ENCODE results near the gene RAD51B. TPM values are rescaled to one million over a fixed set of nuclear protein-coding genes. Genes with fewer than 3 reads are reported as not detected.

Gene RAD51B
- total and polyA plus RNA-seq, 2 donors (not counting 1 experiment from before 2014, with no cell fraction given), result 4.6 to 16.3 TPM

DNA sequence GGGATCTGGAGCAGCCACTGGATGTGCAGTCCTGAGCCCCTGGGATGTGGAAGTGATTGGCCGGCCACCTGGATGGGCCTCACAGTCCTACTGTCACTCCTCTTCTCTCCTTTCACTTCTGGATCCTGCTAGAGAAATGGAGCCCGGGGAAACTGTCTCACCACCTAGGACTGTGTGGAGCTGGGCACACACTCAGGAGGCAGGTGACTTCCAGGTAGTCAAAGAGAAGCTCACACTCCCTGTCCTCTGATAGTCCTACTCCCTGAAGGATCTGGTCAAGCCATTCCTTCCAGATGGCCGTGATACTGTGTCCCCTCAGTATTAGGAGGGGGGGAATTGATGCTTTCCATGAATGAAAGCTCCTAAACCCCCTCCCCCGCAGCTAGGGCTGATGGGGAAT is 772.2 kb downstream of the RAD51B start:
- Histone ChIP-seq H3K4me3 (replicated peaks in 1 of 4; ENCODE audit: control extremely low read depth in 1 of 4, insufficient read depth in 1 of 4, low read depth in 3 of 4, low read length in 4 of 4) (no peak overlapping the region), H3K27me3 (ENCODE audit: control insufficient read depth, insufficient read depth, low read length) (no peaks in the 10 kb centered on the region)
- TF ChIP-seq EZH2 (IDR thresholded peaks at IDR 0.05; ENCODE audit: low read length, missing control alignments), result no peak
- TF ChIP-seq, protein P1, sequence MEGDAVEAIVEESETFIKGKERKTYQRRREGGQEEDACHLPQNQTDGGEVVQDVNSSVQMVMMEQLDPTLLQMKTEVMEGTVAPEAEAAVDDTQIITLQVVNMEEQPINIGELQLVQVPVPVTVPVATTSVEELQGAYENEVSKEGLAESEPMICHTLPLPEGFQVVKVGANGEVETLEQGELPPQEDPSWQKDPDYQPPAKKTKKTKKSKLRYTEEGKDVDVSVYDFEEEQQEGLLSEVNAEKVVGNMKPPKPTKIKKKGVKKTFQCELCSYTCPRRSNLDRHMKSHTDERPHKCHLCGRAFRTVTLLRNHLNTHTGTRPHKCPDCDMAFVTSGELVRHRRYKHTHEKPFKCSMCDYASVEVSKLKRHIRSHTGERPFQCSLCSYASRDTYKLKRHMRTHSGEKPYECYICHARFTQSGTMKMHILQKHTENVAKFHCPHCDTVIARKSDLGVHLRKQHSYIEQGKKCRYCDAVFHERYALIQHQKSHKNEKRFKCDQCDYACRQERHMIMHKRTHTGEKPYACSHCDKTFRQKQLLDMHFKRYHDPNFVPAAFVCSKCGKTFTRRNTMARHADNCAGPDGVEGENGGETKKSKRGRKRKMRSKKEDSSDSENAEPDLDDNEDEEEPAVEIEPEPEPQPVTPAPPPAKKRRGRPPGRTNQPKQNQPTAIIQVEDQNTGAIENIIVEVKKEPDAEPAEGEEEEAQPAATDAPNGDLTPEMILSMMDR (conservative IDR thresholded peaks at IDR 0.05 in 1 of 2, IDR thresholded peaks at IDR 0.05 in 1 of 2; ENCODE audit: low read depth in 1 of 2, low read length in 2 of 2), result no peak

DNA sequence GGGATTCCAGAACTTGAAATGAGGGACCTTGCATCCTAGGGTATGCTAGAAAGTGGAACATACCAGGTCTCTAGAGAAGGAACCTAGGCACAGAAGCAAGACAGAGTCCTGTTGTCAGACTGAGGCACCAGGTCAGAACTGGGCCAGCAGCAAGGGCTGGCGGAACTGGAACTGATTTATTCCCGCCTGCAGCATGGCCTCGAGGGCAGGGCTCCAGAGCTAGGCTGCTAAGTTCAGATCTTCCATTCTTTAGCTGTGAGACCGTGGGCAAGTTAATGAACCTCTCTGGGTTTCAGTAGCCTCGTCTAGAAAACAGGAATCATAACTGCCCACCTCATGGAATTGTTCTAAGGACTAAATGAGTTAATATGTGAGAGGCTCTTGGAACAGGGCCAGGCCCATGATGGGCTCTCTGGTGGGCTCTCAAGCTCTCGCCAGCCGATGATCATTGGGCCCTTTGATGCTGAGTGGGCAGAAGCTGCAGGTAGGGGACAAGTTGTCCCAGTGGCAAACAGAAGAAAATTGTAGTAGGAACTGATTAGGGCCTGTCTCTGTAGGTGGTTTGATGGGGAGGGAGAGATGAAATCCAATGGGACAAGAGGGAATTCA is 773.5 kb downstream of the RAD51B start:
- Histone ChIP-seq H3K9ac (ENCODE audit: insufficient read depth, low read length) (no peak overlapping the region), H2AFZ (ENCODE audit: low read length) (no peak overlapping the region), H3K27ac (ENCODE audit: insufficient read depth, low read length) (no peak overlapping the region), H3K4me1 (ENCODE audit: control insufficient read depth, extremely low read depth, insufficient read depth, low read length) (peaks cover 12% of the 10 kb centered on the region), H3K36me3 (ENCODE audit: control insufficient read depth, insufficient read depth, low read length) (no peaks in the 10 kb centered on the region), H3K4me3 (replicated peaks in 1 of 4; ENCODE audit: control extremely low read depth in 1 of 4, insufficient read depth in 1 of 4, low read depth in 3 of 4, low read length in 4 of 4) (no peak overlapping the region), H3K9me3 (ENCODE audit: control insufficient read depth, insufficient read depth, low read depth, low read length) (no peaks in the 10 kb centered on the region), H3K27me3 (ENCODE audit: control insufficient read depth, insufficient read depth, low read length) (no peaks in the 10 kb centered on the region), H3K79me2 (ENCODE audit: control insufficient read depth, insufficient read depth, low read length) (no peaks in the 10 kb centered on the region), H4K20me1 (ENCODE audit: control insufficient read depth, extremely low read depth, insufficient read depth, low read length) (no peaks in the 10 kb centered on the region), H3K4me2 (ENCODE audit: extremely low read depth, insufficient read depth, low read length) (no peak overlapping the region)
- TF ChIP-seq, protein P1 (conservative IDR thresholded peaks at IDR 0.05 in 1 of 2, IDR thresholded peaks at IDR 0.05 in 1 of 2; ENCODE audit: low read depth in 1 of 2, low read length in 2 of 2), result no peak
- no peak for TF ChIP-seq EZH2 (IDR thresholded peaks at IDR 0.05; ENCODE audit: low read length, missing control alignments)
- DNase-seq (ENCODE audit: low read depth in 2 of 2), result no peak

More for the DNA sequence above, 772.2 kb downstream of the RAD51B start:
- H4K20me1 ChIP-seq (ENCODE audit: control insufficient read depth, extremely low read depth, insufficient read depth, low read length), result no peaks in the 10 kb centered on the region
- no peak overlapping the region for H3K4me2 ChIP-seq (ENCODE audit: extremely low read depth, insufficient read depth, low read length)
- H2AFZ ChIP-seq (ENCODE audit: low read length), result no peak overlapping the region
- H3K9me3 ChIP-seq (ENCODE audit: control insufficient read depth, insufficient read depth, low read depth, low read length), result no peaks in the 10 kb centered on the region
- no peak overlapping the region for H3K27ac ChIP-seq (ENCODE audit: insufficient read depth, low read length)
- no peaks in the 10 kb centered on the region for H3K36me3 ChIP-seq (ENCODE audit: control insufficient read depth, insufficient read depth, low read length)
- H3K9ac ChIP-seq (ENCODE audit: insufficient read depth, low read length), result no peak overlapping the region
- H3K79me2 ChIP-seq (ENCODE audit: control insufficient read depth, insufficient read depth, low read length), result no peaks in the 10 kb centered on the region
- peaks cover 15% of the 10 kb centered on the region for H3K4me1 ChIP-seq (ENCODE audit: control insufficient read depth, extremely low read depth, insufficient read depth, low read length)
- DNase-seq (ENCODE audit: low read depth in 2 of 2), result no peak

DNA sequence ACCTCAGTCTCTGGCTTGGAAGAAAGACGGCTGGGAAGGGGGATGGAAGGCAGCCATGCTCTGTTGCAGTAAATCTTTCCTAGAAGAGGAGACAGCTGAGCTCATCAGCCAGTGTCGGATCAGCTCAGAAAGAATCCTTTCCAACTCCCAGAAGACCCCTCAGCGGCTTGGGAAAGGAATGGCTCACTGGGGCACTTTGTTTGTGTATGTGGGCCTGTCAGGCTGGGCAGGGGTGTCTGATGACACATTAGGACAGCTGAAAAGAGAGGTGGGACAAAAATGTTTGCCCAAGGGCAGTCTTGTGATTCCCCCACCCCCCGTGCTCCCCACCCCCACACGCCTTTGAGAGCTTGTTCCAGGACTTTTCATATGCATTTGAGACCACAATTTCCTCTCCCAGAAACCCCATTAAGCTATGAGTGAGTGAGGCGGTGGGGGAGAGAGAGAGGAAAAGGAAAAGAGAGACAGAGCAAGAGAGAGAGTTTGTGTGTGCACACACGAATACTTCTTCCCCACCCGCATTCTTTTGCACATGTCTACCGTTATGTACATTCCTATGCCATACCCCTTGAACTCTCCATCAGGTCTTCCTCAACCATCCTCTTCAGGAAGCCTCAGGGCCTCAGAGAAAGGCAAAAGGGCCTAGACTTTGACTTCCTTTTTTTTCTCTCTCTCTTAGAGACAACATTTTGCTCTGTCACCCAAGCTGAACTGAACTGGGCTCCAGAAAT is 774.4 kb downstream of the RAD51B start:
- Histone ChIP-seq H3K79me2 (ENCODE audit: control insufficient read depth, insufficient read depth, low read length) (no peaks in the 10 kb centered on the region), H3K9ac (ENCODE audit: insufficient read depth, low read length) (no peak overlapping the region), H3K27me3 (ENCODE audit: control insufficient read depth, insufficient read depth, low read length) (no peaks in the 10 kb centered on the region), H3K36me3 (ENCODE audit: control insufficient read depth, insufficient read depth, low read length) (no peaks in the 10 kb centered on the region), H2AFZ (ENCODE audit: low read length) (peak overlapping the region; percentile 27), H3K4me3 (replicated peaks in 1 of 4; ENCODE audit: control extremely low read depth in 1 of 4, insufficient read depth in 1 of 4, low read depth in 3 of 4, low read length in 4 of 4) (no peak overlapping the region), H3K4me2 (ENCODE audit: extremely low read depth, insufficient read depth, low read length) (no peak overlapping the region), H3K4me1 (ENCODE audit: control insufficient read depth, extremely low read depth, insufficient read depth, low read length) (peaks cover 18% of the 10 kb centered on the region), H3K9me3 (ENCODE audit: control insufficient read depth, insufficient read depth, low read depth, low read length) (no peaks in the 10 kb centered on the region), H3K27ac (ENCODE audit: insufficient read depth, low read length) (no peak overlapping the region), H4K20me1 (ENCODE audit: control insufficient read depth, extremely low read depth, insufficient read depth, low read length) (no peaks in the 10 kb centered on the region)
- TF ChIP-seq EZH2 (IDR thresholded peaks at IDR 0.05; ENCODE audit: low read length, missing control alignments), result no peak
- TF ChIP-seq, protein P1 (conservative IDR thresholded peaks at IDR 0.05 in 1 of 2, IDR thresholded peaks at IDR 0.05 in 1 of 2; ENCODE audit: low read depth in 1 of 2, low read length in 2 of 2), result no peak
- peak; percentile 56 to 63 for DNase-seq (ENCODE audit: low read depth in 2 of 2)
